T-cell (primary cell): ENCODE results near the gene USP26. TPM values are rescaled to one million over a fixed set of nuclear protein-coding genes. Genes with fewer than 3 reads are reported as not detected.
A peak's percentile ranks its signal among the peaks of the same experiment; 100 is the strongest.
"Not testable (repeated sequence)": the region's sequence is repeated elsewhere in the genome, so short reads cannot be mapped to it uniquely, and the experiment has no call there.

ENCODE experiments used
- ATAC-seq, 4 experiments: fragments of 200-7000 bp in 3 of 4; fragments of 150-1000 bp in 1 of 4; cut with Tn5 transposase; replicated peaks in 1 of 4; 1 replicate in 3 of 4; 2 replicates in 1 of 4; pipeline ENCODE4 v1.10.0; 2021; ENCODE audit warnings: moderate library complexity in 3 of 4, mild to moderate bottlenecking in 2 of 4, moderate number of reproducible peaks in 1 of 4
- CTCF ChIA-PET, 2 donors: fragments of 300-600 bp; sonication (Branson Sonifier 250); formaldehyde crosslinking; loops; one replicate each; lab custom pipeline; 2022; ENCODE audit warnings: antibody characterized with exemption in 2 of 2; lab: Charles Lee
- POLR2A ChIA-PET, 2 donors: fragments of 300-600 bp; sonication (Branson Sonifier 250); formaldehyde crosslinking; loops; one replicate each; lab custom pipeline; 2022; ENCODE audit warnings: antibody characterized with exemption in 2 of 2; lab: Charles Lee
- DNase-seq, 35 experiments: peaks; one replicate each; pipeline versions ENCODE4 v3.0.0 to v3.0.0-alpha.2; 2013 to 2023
- H3K27ac ChIP-seq: one replicate; pipeline ENCODE4 v1.5.1; 2013; ENCODE audit warnings: low read length
- H3K27me3 ChIP-seq, 2 experiments: replicated peaks in 1 of 2; 1 replicate in 1 of 2; 2 replicates in 1 of 2; pipeline versions ENCODE4 v1.6.1 to v1.7.0; 2013; ENCODE audit warnings: low read length in 1 of 2, mixed read lengths in 1 of 2; ENCODE audit not compliant: control insufficient read depth in 2 of 2, insufficient read depth in 2 of 2; ENCODE audit errors: extremely low read depth in 1 of 2
- H3K36me3 ChIP-seq, 2 donors: 1 replicate in 1 of 2; 2 replicates in 1 of 2; pipeline versions ENCODE4 v1.6.1 to v1.7.0; 2013; ENCODE audit warnings: low read length in 1 of 2; ENCODE audit not compliant: control insufficient read depth in 2 of 2, insufficient read depth in 1 of 2; ENCODE audit errors: extremely low read depth in 1 of 2
- H3K4me1 ChIP-seq, 2 experiments: 1 replicate in 1 of 2; 2 replicates in 1 of 2; pipeline versions ENCODE4 v1.6.1 to v1.7.0; 2013; ENCODE audit warnings: low read length in 2 of 2, mixed read lengths in 1 of 2; ENCODE audit not compliant: insufficient read depth in 2 of 2, control insufficient read depth in 1 of 2; ENCODE audit errors: extremely low read depth in 1 of 2
- H3K4me3 ChIP-seq, 2 donors: 1 replicate in 1 of 2; 2 replicates in 1 of 2; pipeline versions ENCODE4 v1.5.1 to v1.7.0; 2013; ENCODE audit warnings: mild to moderate bottlenecking in 2 of 2, low read length in 1 of 2, moderate library complexity in 1 of 2; ENCODE audit not compliant: control insufficient read depth in 1 of 2; ENCODE audit errors: extremely low read depth in 1 of 2
- H3K9me3 ChIP-seq: 2 replicates; pipeline ENCODE4 v1.7.0; 2013
- H3K27ac Mint-ChIP-seq, 2 donors: one replicate each; pipeline ENCODE4 v1.8.0; 2020 to 2021; ENCODE audit warnings: mild to moderate bottlenecking in 2 of 2, mixed read lengths in 2 of 2
- H3K27me3 Mint-ChIP-seq, 2 donors: one replicate each; pipeline ENCODE4 v1.8.0; 2021 to 2022; ENCODE audit warnings: mixed read lengths in 2 of 2
- H3K36me3 Mint-ChIP-seq: one replicate; pipeline ENCODE4 v1.8.0; 2021; ENCODE audit warnings: mixed read lengths
- H3K4me1 Mint-ChIP-seq, 3 donors: one replicate each; pipeline ENCODE4 v1.8.0; 2020 to 2022; ENCODE audit warnings: mixed read lengths in 3 of 3, mild to moderate bottlenecking in 1 of 3
- H3K4me3 Mint-ChIP-seq, 3 donors: one replicate each; pipeline ENCODE4 v1.8.0; 2020 to 2022; ENCODE audit warnings: mild to moderate bottlenecking in 3 of 3, mixed read lengths in 3 of 3, moderate library complexity in 3 of 3
- H3K9me3 Mint-ChIP-seq, 3 donors: one replicate each; pipeline ENCODE4 v1.8.0; 2020 to 2022; ENCODE audit warnings: mixed read lengths in 3 of 3
- WGBS: methylation state at CpG from one replicate; pipeline ENCODE4 v1.1.5; 2013; ENCODE audit warnings: missing lambda C conversion rate; ENCODE audit not compliant: insufficient coverage; 5-methylcytosine and 5-hydroxymethylcytosine counted together
- total RNA-seq, 35 experiments: library from RNA in 6 of 35; stranded (reverse) in 6 of 35; fragments of 120-200 nt in 1 of 35; gene quantifications; one replicate each; pipeline versions ENCODE4 v1.2.1 to v1.2.4 and lab custom pipeline; 2013 to 2026

The USP26 gene
- total RNA-seq, 5 donors from 2014 or later (not counting 1 experiment from before 2014, with no cell fraction given), result not detected

- H3K27ac ChIP-seq, result no peak overlapping the region
- H3K4me3 ChIP-seq, result no peak overlapping the region
- H3K36me3 Mint-ChIP-seq, result no peaks in the 10 kb centered on the region
- H3K27me3 ChIP-seq, result no peaks in the 10 kb centered on the region
- ATAC-seq, result no peak
- H3K9me3 Mint-ChIP-seq, result no peaks in the 10 kb centered on the region
- H3K4me3 Mint-ChIP-seq, result no peak overlapping the region
- H3K36me3 ChIP-seq, result no peaks in the 10 kb centered on the region
- ChIA-PET POLR2A (no interaction called here), CTCF (no interaction called here)
- peaks cover 0 to 7% (median 4%) of the 10 kb centered on the region in 3 donors for H3K4me1 Mint-ChIP-seq
- H3K4me1 ChIP-seq, result no peaks in the 10 kb centered on the region
- H3K9me3 ChIP-seq, result no peaks in the 10 kb centered on the region
- WGBS, result 83% methylated on average over 1 of the region's 3 CpGs
- H3K27ac Mint-ChIP-seq, result no peak overlapping the region
- DNase-seq, result no peak
- peaks cover 0 to 26% of the 10 kb centered on the region in 2 donors for H3K27me3 Mint-ChIP-seq
Measured at GRCh38 chrX:133085785-133086184, 11.1 kb downstream of the USP26 start.

GRCh38 chrX:133085056-133085455 lies 11.9 kb downstream of the USP26 start:
- H3K9me3 Mint-ChIP-seq, H3K4me1 ChIP-seq, DNase-seq, H3K27ac Mint-ChIP-seq, H3K4me3 ChIP-seq, H3K27ac ChIP-seq, H3K27me3 ChIP-seq, H3K4me3 Mint-ChIP-seq, CTCF ChIA-PET, H3K36me3 ChIP-seq, ATAC-seq, H3K36me3 Mint-ChIP-seq, H3K9me3 ChIP-seq, H3K4me1 Mint-ChIP-seq, POLR2A ChIA-PET: not testable (repeated sequence)
- H3K27me3 Mint-ChIP-seq, result peaks cover 0 to 21% of the 10 kb centered on the region in 2 donors
- WGBS, result no CpG with 5 or more reads among the region's 4 CpGs

GRCh38 chrX:133083899-133084298 lies 13.0 kb downstream of the USP26 start:
- H3K9me3 ChIP-seq, result no peaks in the 10 kb centered on the region
- Mint-ChIP-seq H3K27ac (no peak overlapping the region), H3K9me3 (no peaks in the 10 kb centered on the region), H3K27me3 (peaks cover 0 to 12% of the 10 kb centered on the region in 2 donors), H3K36me3 (no peaks in the 10 kb centered on the region), H3K4me3 (no peak overlapping the region), H3K4me1 (peaks cover 0 to 7% (median 4%) of the 10 kb centered on the region in 3 donors)
- POLR2A ChIA-PET, result no interaction called here
- no peak for ATAC-seq
- no peaks in the 10 kb centered on the region for H3K36me3 ChIP-seq
- no CpG with 5 or more reads among the region's 1 CpG for whole genome bisulfite sequencing
- H3K27ac ChIP-seq, result no peak overlapping the region
- no peaks in the 10 kb centered on the region for H3K27me3 ChIP-seq
- H3K4me3 ChIP-seq, result no peak overlapping the region
- H3K4me1 ChIP-seq, result no peaks in the 10 kb centered on the region
- no peak for DNase-seq
- CTCF ChIA-PET, result no interaction called here

- H3K9me3 ChIP-seq, result no peaks in the 10 kb centered on the region
- Mint-ChIP-seq H3K4me3 (no peak overlapping the region), H3K27me3 (peaks cover 0 to 15% of the 10 kb centered on the region in 2 donors), H3K36me3 (no peaks in the 10 kb centered on the region), H3K27ac (no peak overlapping the region), H3K4me1 (peaks cover 0 to 7% (median 4%) of the 10 kb centered on the region in 3 donors), H3K9me3 (peaks cover 0 to 5% (median 3%) of the 10 kb centered on the region in 3 donors)
- H3K27ac ChIP-seq, result no peak overlapping the region
- ChIA-PET CTCF (no interaction called here), POLR2A (no interaction called here)
- no peak overlapping the region for H3K4me3 ChIP-seq
- no peaks in the 10 kb centered on the region for H3K36me3 ChIP-seq
- 40% methylated on average over 1 of the region's 3 CpGs for WGBS
- peak in 1 of 35 experiments; percentile 0 for DNase-seq
- ATAC-seq, result peak in 2 of 4 experiments; percentile 37 to 54
- no peaks in the 10 kb centered on the region for H3K4me1 ChIP-seq
- no peaks in the 10 kb centered on the region for H3K27me3 ChIP-seq
Measured at GRCh38 chrX:133081990-133082389, 14.9 kb downstream of the USP26 start.

GRCh38 chrX:133077856-133078255 lies 19.1 kb downstream of the USP26 start:
- DNase-seq, H3K27me3 ChIP-seq, H3K27ac Mint-ChIP-seq, H3K4me3 ChIP-seq, H3K4me1 Mint-ChIP-seq, H3K4me3 Mint-ChIP-seq, H3K4me1 ChIP-seq, H3K27ac ChIP-seq, H3K9me3 ChIP-seq, CTCF ChIA-PET, H3K36me3 Mint-ChIP-seq, H3K9me3 Mint-ChIP-seq, ATAC-seq, H3K36me3 ChIP-seq: not testable (repeated sequence)
- 100% methylated on average over 1 of the region's 4 CpGs for whole genome bisulfite sequencing
- peaks cover 0 to 12% of the 10 kb centered on the region in 2 donors for H3K27me3 Mint-ChIP-seq
- POLR2A ChIA-PET, result interaction anchor here in 1 of 2 donors (0.6 kb wide), 1 partner anchor 536 kb away, joined by 8 read pairs; no protein-coding TSS in a partner anchor

- H3K9me3 Mint-ChIP-seq, result no peaks in the 10 kb centered on the region
Measured at GRCh38 chrX:133072566-133072965, 24.3 kb downstream of the USP26 start.

GRCh38 chrX:133068461-133068860 lies 28.4 kb downstream of the USP26 start:
- POLR2A ChIA-PET, result no interaction called here
- Histone ChIP-seq H3K36me3 (no peaks in the 10 kb centered on the region), H3K4me3 (no peak overlapping the region), H3K9me3 (no peaks in the 10 kb centered on the region), H3K27ac (no peak overlapping the region), H3K4me1 (no peaks in the 10 kb centered on the region), H3K27me3 (no peaks in the 10 kb centered on the region)
- Mint-ChIP-seq H3K9me3 (no peaks in the 10 kb centered on the region), H3K4me3 (no peak overlapping the region), H3K27me3 (peaks cover 4 to 19% of the 10 kb centered on the region in 2 donors), H3K27ac (no peak overlapping the region), H3K4me1 (no peaks in the 10 kb centered on the region), H3K36me3 (no peaks in the 10 kb centered on the region)
- CTCF ChIA-PET, result interaction anchor here in 1 of 2 donors (0.6 kb wide), 1 partner anchor 433 kb away, joined by 3 read pairs; no protein-coding TSS in a partner anchor
- DNase-seq, result no peak
- ATAC-seq, result no peak
- WGBS, result no CpG with 5 or more reads among the region's 2 CpGs

More at GRCh38 chrX:133072566-133072965, 24.3 kb downstream of the USP26 start:
- H3K27me3 ChIP-seq, result no peaks in the 10 kb centered on the region
- ChIA-PET CTCF (no interaction called here), POLR2A (no interaction called here)
- no peaks in the 10 kb centered on the region for H3K4me1 Mint-ChIP-seq
- H3K4me3 Mint-ChIP-seq, result no peak overlapping the region
- H3K36me3 Mint-ChIP-seq, result no peaks in the 10 kb centered on the region
- H3K27ac ChIP-seq, result no peak overlapping the region
- no peaks in the 10 kb centered on the region for H3K4me1 ChIP-seq
- H3K9me3 ChIP-seq, result no peaks in the 10 kb centered on the region
- DNase-seq (no peak), ATAC-seq (no peak)
- H3K27ac Mint-ChIP-seq, result no peak overlapping the region
- peaks cover 0 to 9% of the 10 kb centered on the region in 2 donors for H3K27me3 Mint-ChIP-seq
- no peaks in the 10 kb centered on the region for H3K36me3 ChIP-seq
- H3K4me3 ChIP-seq, result no peak overlapping the region
